PC-9 (cell line): Measurements from ENCODE around the gene DEFB131A. TPM values are rescaled to one million over a fixed set of nuclear protein-coding genes. Genes with fewer than 3 reads are reported as not detected.
"Not testable (repeated sequence)": the region's sequence is repeated elsewhere in the genome, so short reads cannot be mapped to it uniquely, and the experiment has no call there.

Source experiments
- BruUV-seq: library from RNA; stranded (reverse); fragments of 400-500 nt; replicated peaks from 2 replicates; lab custom pipeline; 2021; lab: Mats Ljungman, UMichigan
- CTCF ChIA-PET: fragments of 300-600 bp; sonication (Branson Sonifier 250); formaldehyde crosslinking; loops from one replicate; lab custom pipeline; 2022; ENCODE audit warnings: antibody characterized with exemption; lab: Charles Lee
- POLR2A ChIA-PET: fragments of 300-600 bp; sonication (Branson Sonifier 250); formaldehyde crosslinking; loops from one replicate; lab custom pipeline; 2022; ENCODE audit warnings: antibody characterized with exemption; ENCODE audit not compliant: unreplicated experiment; lab: Charles Lee
- DNase-seq, 2 experiments: peaks; one replicate each; pipeline versions ENCODE4 v3.0.0 to v3.0.0-alpha.2; 2015 to 2022; ENCODE audit warnings: mixed read lengths in 1 of 2
- H2AFZ ChIP-seq: fragments of 200-600 bp; sonication (generic); 2 replicates; pipeline ENCODE4 v1.8.1; 2017; ENCODE audit warnings: antibody characterized with exemption
- H3F3A ChIP-seq: fragments of 200-600 bp; sonication (generic); 2 replicates; pipeline ENCODE4 v1.8.1; 2017; ENCODE audit warnings: antibody characterized with exemption, mild to moderate bottlenecking, low read depth; ENCODE audit not compliant: insufficient read depth
- H3K27ac ChIP-seq: fragments of 200-600 bp; sonication (generic); 2 replicates; pipeline ENCODE4 v1.6.1; 2016; ENCODE audit warnings: mixed run types
- H3K27me3 ChIP-seq: fragments of 200-600 bp; sonication (generic); 2 replicates; pipeline ENCODE4 v1.6.1; 2016; ENCODE audit warnings: low read depth, mixed run types; ENCODE audit not compliant: insufficient read depth
- H3K36me3 ChIP-seq: fragments of 200-600 bp; sonication (generic); 2 replicates; pipeline ENCODE4 v1.6.1; 2016; ENCODE audit warnings: low read depth, mixed run types
- H3K4me1 ChIP-seq: fragments of 200-600 bp; sonication (generic); replicated peaks from 2 replicates; pipeline ENCODE4 v1.6.1; 2016; ENCODE audit warnings: mixed run types; ENCODE audit not compliant: insufficient read depth
- H3K4me2 ChIP-seq: fragments of 200-600 bp; sonication (generic); 2 replicates; pipeline ENCODE4 v1.6.1; 2017; ENCODE audit warnings: mixed run types
- H3K4me3 ChIP-seq: fragments of 200-600 bp; sonication (generic); 2 replicates; pipeline ENCODE4 v1.6.1; 2016; ENCODE audit warnings: mixed run types
- H3K79me2 ChIP-seq: fragments of 200-600 bp; sonication (generic); 2 replicates; pipeline ENCODE4 v1.6.1; 2017; ENCODE audit warnings: low read depth, mixed run types
- H3K9me2 ChIP-seq: fragments of 200-600 bp; sonication (generic); 2 replicates; pipeline ENCODE4 v1.8.1; 2017; ENCODE audit warnings: mild to moderate bottlenecking; ENCODE audit not compliant: insufficient read depth
- H3K9me3 ChIP-seq: fragments of 200-600 bp; sonication (generic); 2 replicates; pipeline ENCODE4 v1.8.1; 2016; ENCODE audit warnings: low read depth; ENCODE audit not compliant: insufficient read depth
- H4K20me1 ChIP-seq: fragments of 200-600 bp; sonication (generic); 2 replicates; pipeline ENCODE4 v1.8.1; 2017; ENCODE audit not compliant: insufficient read depth
- intact Hi-C: fragments of 100-400 bp; cut with micrococcal nuclease; formaldehyde crosslinking; loops from one replicate; pipeline ENCODE4 v1.10.0; 2022; ENCODE audit not compliant: unreplicated experiment
- total RNA-seq: library from RNA; stranded (reverse); gene quantifications from 2 replicates; pipeline ENCODE4 v1.2.3, GENCODE V29; 2021

The DEFB131A gene
- total RNA-seq, 1 experiment from 2014 or later, result not detected

DNA sequence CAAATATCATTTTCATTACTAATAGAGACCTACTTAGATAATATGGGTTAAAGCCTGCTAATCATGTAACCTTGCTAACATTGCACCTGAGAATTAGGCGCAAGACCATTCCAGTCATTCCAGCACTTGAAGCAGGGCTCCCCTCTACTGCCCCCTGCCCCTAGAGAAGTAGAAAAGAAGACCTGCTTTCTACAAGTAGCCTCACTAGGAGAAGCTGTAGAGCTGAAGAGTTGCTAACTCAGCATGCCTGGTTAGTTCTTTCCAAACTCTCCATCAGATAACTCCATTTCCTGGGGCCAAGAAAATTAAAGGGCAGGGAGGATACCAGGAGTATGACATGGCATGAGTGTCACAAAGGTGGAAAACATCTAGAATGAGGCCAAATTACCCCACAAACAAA lies 14.2 kb upstream of the DEFB131A start:
- H3K79me2 ChIP-seq, intact Hi-C loops, H4K20me1 ChIP-seq, H3K4me2 ChIP-seq, BruUV-seq, H3K27me3 ChIP-seq, H3K27ac ChIP-seq, H3K9me3 ChIP-seq, H3K9me2 ChIP-seq, CTCF ChIA-PET, DNase-seq, POLR2A ChIA-PET, H3K4me1 ChIP-seq, H2AFZ ChIP-seq, H3F3A ChIP-seq, H3K4me3 ChIP-seq, H3K36me3 ChIP-seq: not testable (repeated sequence)

DNA sequence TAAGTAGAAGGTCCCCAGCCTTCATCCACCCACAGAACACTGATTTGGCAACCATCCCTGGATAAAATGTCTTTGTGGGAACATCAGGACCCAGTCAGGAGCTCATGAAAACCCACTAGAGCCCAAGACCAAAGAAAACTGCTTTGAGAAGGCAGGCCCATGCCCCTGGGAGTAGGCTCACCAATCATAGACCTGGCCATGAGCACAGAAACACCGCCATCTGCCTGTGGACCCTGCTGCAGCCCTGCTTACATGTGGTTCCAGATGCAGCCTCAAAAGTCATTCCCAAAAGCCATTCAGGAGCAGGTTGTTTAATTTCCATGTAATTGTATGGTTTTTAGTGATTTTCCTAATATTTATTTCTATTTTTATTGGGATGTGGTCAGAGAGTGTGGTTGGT lies 10.9 kb upstream of the DEFB131A start:
- BruUV-seq, H3K36me3 ChIP-seq, H2AFZ ChIP-seq, intact Hi-C loops, H4K20me1 ChIP-seq, DNase-seq, H3K27ac ChIP-seq, CTCF ChIA-PET, POLR2A ChIA-PET, H3K79me2 ChIP-seq, H3K4me3 ChIP-seq, H3K27me3 ChIP-seq, H3F3A ChIP-seq, H3K9me2 ChIP-seq, H3K4me1 ChIP-seq, H3K4me2 ChIP-seq, H3K9me3 ChIP-seq: not testable (repeated sequence)

DNA sequence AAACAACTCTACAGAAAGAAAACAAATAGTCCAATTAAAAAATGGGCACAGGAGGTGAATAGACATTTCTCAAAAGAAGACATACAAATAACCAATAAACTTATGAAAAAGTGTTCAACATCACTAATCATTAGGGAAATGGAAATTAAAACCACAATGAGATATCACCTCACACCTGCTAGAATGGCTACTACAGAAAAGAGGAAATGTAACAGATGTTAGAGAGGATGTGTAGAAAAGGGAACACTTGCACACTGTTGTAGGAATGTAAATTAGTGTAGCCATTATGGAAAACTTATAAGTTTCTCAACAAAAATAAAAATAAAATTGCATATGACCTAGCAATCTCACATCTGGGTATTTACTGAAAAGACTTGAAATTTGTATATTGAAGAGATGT lies 7.5 kb upstream of the DEFB131A start:
- CTCF ChIA-PET, H3K79me2 ChIP-seq, intact Hi-C loops, H2AFZ ChIP-seq, H4K20me1 ChIP-seq, H3K36me3 ChIP-seq, POLR2A ChIA-PET, H3K4me2 ChIP-seq, H3K9me2 ChIP-seq, H3F3A ChIP-seq, H3K27ac ChIP-seq, H3K4me3 ChIP-seq, H3K27me3 ChIP-seq, H3K4me1 ChIP-seq, H3K9me3 ChIP-seq, DNase-seq, BruUV-seq: not testable (repeated sequence)

DNA sequence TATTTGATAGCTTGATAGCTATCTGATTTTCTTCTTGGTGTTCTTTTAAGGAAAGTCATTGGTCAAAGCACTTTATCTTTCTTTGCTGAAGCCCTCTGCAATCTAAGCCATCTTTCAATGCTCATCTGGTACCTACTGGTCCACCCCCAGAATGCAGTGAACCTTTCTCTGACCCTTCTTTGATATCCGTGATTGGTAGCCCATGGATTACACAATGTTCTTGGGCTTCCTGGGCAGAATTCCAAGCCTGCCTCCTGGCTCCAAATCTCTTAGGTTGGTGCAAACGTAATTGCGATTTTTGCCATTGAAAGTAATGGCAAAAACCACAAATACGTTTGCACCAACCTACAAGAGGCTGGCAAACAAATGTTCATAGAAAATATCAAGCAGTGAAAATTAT lies 1.9 kb upstream of the DEFB131A start:
- H3K4me1 ChIP-seq, DNase-seq, H3F3A ChIP-seq, H2AFZ ChIP-seq, H3K27ac ChIP-seq, H4K20me1 ChIP-seq, H3K4me2 ChIP-seq, H3K9me3 ChIP-seq, CTCF ChIA-PET, H3K9me2 ChIP-seq, H3K36me3 ChIP-seq, POLR2A ChIA-PET, BruUV-seq, intact Hi-C loops, H3K27me3 ChIP-seq, H3K4me3 ChIP-seq, H3K79me2 ChIP-seq: not testable (repeated sequence)

DNA sequence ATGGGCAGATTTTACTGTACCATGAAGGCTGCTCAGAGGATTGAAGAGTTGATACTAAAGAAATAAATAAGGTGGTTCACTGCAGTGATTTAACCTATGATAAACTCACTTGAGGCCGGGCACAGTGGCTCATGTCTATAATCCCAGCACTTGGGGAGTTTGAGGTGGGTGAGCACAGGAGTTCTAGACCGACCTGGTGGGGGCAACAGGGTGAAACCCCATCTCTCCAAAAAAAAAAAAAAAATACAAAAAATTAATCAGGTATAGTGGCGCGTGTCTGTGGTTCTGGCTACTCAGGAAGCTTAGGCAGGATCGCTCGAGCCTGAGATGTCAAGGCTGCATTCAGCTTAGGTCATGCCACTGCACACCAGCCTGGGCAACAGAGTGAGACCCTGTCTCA lies 467 bp downstream of the DEFB131A start:
- H3K9me3 ChIP-seq, H3K4me3 ChIP-seq, H3K27me3 ChIP-seq, DNase-seq, POLR2A ChIA-PET, H3K36me3 ChIP-seq, CTCF ChIA-PET, H3K4me1 ChIP-seq, H3F3A ChIP-seq, H3K4me2 ChIP-seq, intact Hi-C loops, H3K79me2 ChIP-seq, BruUV-seq, H2AFZ ChIP-seq, H3K9me2 ChIP-seq, H4K20me1 ChIP-seq, H3K27ac ChIP-seq: not testable (repeated sequence)

GRCh38 chr4:9452251-9452650 lies 8.0 kb downstream of the DEFB131A start:
- H3K27ac ChIP-seq, H3K27me3 ChIP-seq, intact Hi-C loops, H3F3A ChIP-seq, BruUV-seq, H3K4me1 ChIP-seq, H3K36me3 ChIP-seq, H3K4me2 ChIP-seq, H3K79me2 ChIP-seq, H3K9me2 ChIP-seq, H3K9me3 ChIP-seq, POLR2A ChIA-PET, CTCF ChIA-PET, DNase-seq, H2AFZ ChIP-seq, H3K4me3 ChIP-seq, H4K20me1 ChIP-seq: not testable (repeated sequence)

DNA sequence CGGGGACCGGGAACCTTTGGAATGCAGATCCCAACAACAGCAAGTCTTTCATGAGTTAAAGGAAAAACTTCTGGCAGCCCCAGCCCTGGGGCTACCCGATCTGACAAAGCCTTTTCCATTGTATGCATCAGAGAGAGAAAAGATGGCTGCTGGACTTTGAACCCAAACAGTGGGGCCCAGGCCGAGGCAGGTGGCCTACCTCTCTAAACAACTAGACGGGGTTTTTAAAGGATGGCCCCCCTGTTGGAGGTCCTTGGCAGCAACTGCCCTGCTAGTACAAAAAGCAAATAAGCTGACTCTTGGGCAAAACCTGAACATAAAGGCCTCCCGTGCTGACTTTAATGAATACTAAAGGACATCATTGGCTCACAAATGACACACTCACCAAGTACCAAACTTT lies 10.1 kb downstream of the DEFB131A start:
- CTCF ChIA-PET, H3K27me3 ChIP-seq, H3K4me3 ChIP-seq, H3K9me3 ChIP-seq, H3K4me1 ChIP-seq, POLR2A ChIA-PET, H3K79me2 ChIP-seq, DNase-seq, H4K20me1 ChIP-seq, intact Hi-C loops, BruUV-seq, H3K9me2 ChIP-seq, H3F3A ChIP-seq, H3K27ac ChIP-seq, H3K4me2 ChIP-seq, H3K36me3 ChIP-seq, H2AFZ ChIP-seq: not testable (repeated sequence)

GRCh38 chr4:9455046-9455445 lies 10.8 kb downstream of the DEFB131A start:
- H3K27ac ChIP-seq, H3K36me3 ChIP-seq, H3F3A ChIP-seq, H3K4me1 ChIP-seq, BruUV-seq, H3K9me3 ChIP-seq, POLR2A ChIA-PET, H2AFZ ChIP-seq, CTCF ChIA-PET, H3K4me2 ChIP-seq, H3K79me2 ChIP-seq, H3K27me3 ChIP-seq, DNase-seq, intact Hi-C loops, H3K9me2 ChIP-seq, H3K4me3 ChIP-seq, H4K20me1 ChIP-seq: not testable (repeated sequence)
